SJSA1 (cell line): Measurements from ENCODE around the gene STX2. TPM values are rescaled to one million over a fixed set of nuclear protein-coding genes. Genes with fewer than 3 reads are reported as not detected.
"Not testable (repeated sequence)": the region's sequence is repeated elsewhere in the genome, so short reads cannot be mapped to it uniquely, and the experiment has no call there.

ENCODE experiments used
- DNase-seq, 2 experiments: peaks; one replicate each; pipeline ENCODE4 v3.0.0-alpha.2; 2015 to 2020; ENCODE audit warnings: low spot score in 2 of 2, low read depth in 1 of 2
- H3K27ac ChIP-seq: fragments of 250-450 bp; sonication (Bioruptor Pico); 2 replicates; pipeline ENCODE4 v1.5.1; 2020; ENCODE audit warnings: mild to moderate bottlenecking, moderate library complexity
- H3K27me3 ChIP-seq: fragments of 250-450 bp; sonication (Bioruptor Pico); replicated peaks from 2 replicates; pipeline ENCODE4 v1.5.1; 2020; ENCODE audit warnings: mild to moderate bottlenecking, moderate library complexity
- H3K36me3 ChIP-seq: fragments of 250-450 bp; sonication (Bioruptor Pico); 2 replicates; pipeline ENCODE4 v1.5.1; 2020; ENCODE audit warnings: mild to moderate bottlenecking
- H3K4me1 ChIP-seq: fragments of 250-450 bp; sonication (Bioruptor Pico); replicated peaks from 2 replicates; pipeline ENCODE4 v1.6.1; 2021; ENCODE audit warnings: mild to moderate bottlenecking
- H3K4me3 ChIP-seq: fragments of 250-450 bp; sonication (Bioruptor Pico); 2 replicates; pipeline ENCODE4 v1.5.1; 2020; ENCODE audit warnings: mild to moderate bottlenecking
- H3K9me3 ChIP-seq: fragments of 250-450 bp; sonication (Bioruptor Pico); replicated peaks from 2 replicates; pipeline ENCODE4 v1.5.1; 2020; ENCODE audit warnings: mild to moderate bottlenecking
- total RNA-seq: library from RNA; depleted of rRNA; stranded (reverse); fragments of >200 nt; shearing (Covaris generic); gene quantifications from 2 replicates; pipeline ENCODE4 v1.2.3, GENCODE V29; 2014

STX2 gene
- total RNA-seq, 1 experiment from 2014 or later: 47.9 TPM

GRCh38 chr12:130858084-130858483 is 19.0 kb upstream of the STX2 start:
- no peak for DNase-seq
- H3K4me1 ChIP-seq: no peaks in the 10 kb centered on the region
- H3K4me3 ChIP-seq: no peak overlapping the region

GRCh38 chr12:130856088-130856487 is 17.0 kb upstream of the STX2 start:
- Histone ChIP-seq H3K27ac (no peak overlapping the region), H3K4me3 (no peak overlapping the region), H3K4me1 (no peaks in the 10 kb centered on the region), H3K9me3 (no peaks in the 10 kb centered on the region), H3K27me3 (no peaks in the 10 kb centered on the region), H3K36me3 (no peaks in the 10 kb centered on the region)
- no peak for DNase-seq

More at GRCh38 chr12:130858084-130858483, 19.0 kb upstream of the STX2 start:
- Histone ChIP-seq H3K27ac (no peak overlapping the region), H3K27me3 (no peaks in the 10 kb centered on the region), H3K9me3 (no peaks in the 10 kb centered on the region), H3K36me3 (no peaks in the 10 kb centered on the region)

GRCh38 chr12:130850418-130851021 is 11.5 kb upstream of the STX2 start:
- no peaks in the 10 kb centered on the region for H3K36me3 ChIP-seq

GRCh38 chr12:130849561-130850417 is 10.7 kb upstream of the STX2 start:
- Histone ChIP-seq H3K4me1 (no peaks in the 10 kb centered on the region), H3K27ac (no peak overlapping the region), H3K9me3 (no peaks in the 10 kb centered on the region), H3K27me3 (no peaks in the 10 kb centered on the region), H3K4me3 (no peak overlapping the region), H3K36me3 (no peaks in the 10 kb centered on the region)
- no peak for DNase-seq

More at GRCh38 chr12:130850418-130851021, 11.5 kb upstream of the STX2 start:
- Histone ChIP-seq H3K4me3 (no peak overlapping the region), H3K4me1 (no peaks in the 10 kb centered on the region), H3K27me3 (no peaks in the 10 kb centered on the region), H3K27ac (no peak overlapping the region), H3K9me3 (no peaks in the 10 kb centered on the region)
- no peak for DNase-seq

GRCh38 chr12:130848785-130849305 is 9.8 kb upstream of the STX2 start:
- H3K36me3 ChIP-seq, DNase-seq, H3K9me3 ChIP-seq, H3K27me3 ChIP-seq, H3K27ac ChIP-seq, H3K4me1 ChIP-seq, H3K4me3 ChIP-seq: not testable (repeated sequence)

GRCh38 chr12:130848105-130848504 is 9.1 kb upstream of the STX2 start:
- H3K36me3 ChIP-seq, H3K9me3 ChIP-seq, H3K27ac ChIP-seq, DNase-seq, H3K27me3 ChIP-seq, H3K4me1 ChIP-seq, H3K4me3 ChIP-seq: not testable (repeated sequence)

GRCh38 chr12:130847112-130847511 is 8.1 kb upstream of the STX2 start:
- no peaks in the 10 kb centered on the region for H3K9me3 ChIP-seq
- no peak overlapping the region for H3K4me3 ChIP-seq
- no peak overlapping the region for H3K27ac ChIP-seq
- no peaks in the 10 kb centered on the region for H3K27me3 ChIP-seq
- H3K36me3 ChIP-seq: no peaks in the 10 kb centered on the region
- DNase-seq: no peak
- no peaks in the 10 kb centered on the region for H3K4me1 ChIP-seq

GRCh38 chr12:130846369-130846768 is 7.3 kb upstream of the STX2 start:
- H3K4me3 ChIP-seq: no peak overlapping the region
- no peaks in the 10 kb centered on the region for H3K4me1 ChIP-seq
- H3K36me3 ChIP-seq: no peaks in the 10 kb centered on the region
- DNase-seq: no peak
- H3K27me3 ChIP-seq: no peaks in the 10 kb centered on the region
- H3K27ac ChIP-seq: no peak overlapping the region
- H3K9me3 ChIP-seq: no peaks in the 10 kb centered on the region

- peak overlapping the region; percentile 81 for H3K4me3 ChIP-seq
- no peaks in the 10 kb centered on the region for H3K36me3 ChIP-seq
- no peaks in the 10 kb centered on the region for H3K9me3 ChIP-seq
- peaks cover 13% of the 10 kb centered on the region for H3K4me1 ChIP-seq
- no peaks in the 10 kb centered on the region for H3K27me3 ChIP-seq
- no peak for DNase-seq
- H3K27ac ChIP-seq: no peak overlapping the region
Observed at GRCh38 chr12:130839770-130840404, 837 bp upstream of the STX2 start.

- H3K9me3 ChIP-seq: no peaks in the 10 kb centered on the region
- H3K27me3 ChIP-seq: no peaks in the 10 kb centered on the region
- peaks cover 13% of the 10 kb centered on the region for H3K4me1 ChIP-seq
- no peaks in the 10 kb centered on the region for H3K36me3 ChIP-seq
- DNase-seq: peak in 1 of 2 experiments; percentile 28
- H3K4me3 ChIP-seq: peak overlapping the region; percentile 81
- peak overlapping the region; percentile 64 for H3K27ac ChIP-seq
Observed at GRCh38 chr12:130838284-130838950, 633 bp downstream of the STX2 start.

GRCh38 chr12:130835436-130835835 is 3.6 kb downstream of the STX2 start:
- Histone ChIP-seq H3K27me3 (no peaks in the 10 kb centered on the region), H3K36me3 (no peaks in the 10 kb centered on the region)
- DNase-seq: no peak

GRCh38 chr12:130835011-130835410 is 4.0 kb downstream of the STX2 start:
- H3K27ac ChIP-seq: no peak overlapping the region
- H3K27me3 ChIP-seq: no peaks in the 10 kb centered on the region
- H3K4me1 ChIP-seq: peaks cover 12% of the 10 kb centered on the region
- no peaks in the 10 kb centered on the region for H3K36me3 ChIP-seq
- DNase-seq: no peak
- H3K4me3 ChIP-seq: no peak overlapping the region
- no peaks in the 10 kb centered on the region for H3K9me3 ChIP-seq

More at GRCh38 chr12:130835436-130835835, 3.6 kb downstream of the STX2 start:
- Histone ChIP-seq H3K27ac (no peak overlapping the region), H3K4me3 (no peak overlapping the region), H3K4me1 (peaks cover 13% of the 10 kb centered on the region), H3K9me3 (no peaks in the 10 kb centered on the region)

- no peaks in the 10 kb centered on the region for H3K4me1 ChIP-seq
- no peak overlapping the region for H3K27ac ChIP-seq
Observed at GRCh38 chr12:130832561-130833209, 6.4 kb downstream of the STX2 start.

More at GRCh38 chr12:130832561-130833209, 6.4 kb downstream of the STX2 start:
- no peak overlapping the region for H3K4me3 ChIP-seq
- DNase-seq: no peak
- H3K9me3 ChIP-seq: no peaks in the 10 kb centered on the region
- no peaks in the 10 kb centered on the region for H3K27me3 ChIP-seq
- no peaks in the 10 kb centered on the region for H3K36me3 ChIP-seq
